K562 (cell line): ENCODE measurements around the gene CD151.
A peak's percentile ranks its signal among the peaks of the same experiment; 100 is the strongest.

Experiments
- ARNT ChIP-seq, 2 experiments: fragments of 450-650 bp; IDR thresholded peaks; 2 replicates each; pipeline ENCODE4 v1.6.1; 2016; ENCODE audit warnings: mild to moderate bottlenecking in 1 of 2
- POLR2AphosphoS5 ChIP-seq: IDR thresholded peaks from 2 replicates; pipeline ENCODE4 v1.6.1; 2011; ENCODE audit warnings: mild to moderate bottlenecking, low read depth, low read length, moderate library complexity; ENCODE audit not compliant: control insufficient read depth, insufficient read depth
- RAD21 ChIP-seq, 2 experiments: fragments of 250-450 bp in 1 of 2; fragments of 450-650 bp in 1 of 2; sonication (Bioruptor Pico) in 1 of 2; formaldehyde crosslinking in 1 of 2; IDR thresholded peaks in 1 of 2; conservative IDR thresholded peaks in 1 of 2; 2 replicates each; pipeline versions ENCODE4 v1.4.0 to v1.8.0; 2020 to 2022; ENCODE audit warnings: mild to moderate bottlenecking in 2 of 2, moderate library complexity in 1 of 2
- RNF2 ChIP-seq: sonication (generic); IDR thresholded peaks from 2 replicates; pipeline ENCODE4 v1.6.1; 2016
- SP1 ChIP-seq: sonication (generic); formaldehyde crosslinking; IDR thresholded peaks from 2 replicates; pipeline ENCODE4 v1.8.1; 2022; ENCODE audit warnings: mild to moderate bottlenecking, missing genetic modification reagents
- TAF1 ChIP-seq: IDR thresholded peaks from 2 replicates; pipeline ENCODE4 v1.6.1; 2011; ENCODE audit warnings: mild to moderate bottlenecking, low read length, moderate library complexity; ENCODE audit not compliant: insufficient read depth, control insufficient read depth, severe bottlenecking; ENCODE audit errors: extremely low read depth
- TARDBP ChIP-seq: fragments of 450-650 bp; IDR thresholded peaks from 2 replicates; pipeline ENCODE4 v1.6.1; 2016

DNA sequence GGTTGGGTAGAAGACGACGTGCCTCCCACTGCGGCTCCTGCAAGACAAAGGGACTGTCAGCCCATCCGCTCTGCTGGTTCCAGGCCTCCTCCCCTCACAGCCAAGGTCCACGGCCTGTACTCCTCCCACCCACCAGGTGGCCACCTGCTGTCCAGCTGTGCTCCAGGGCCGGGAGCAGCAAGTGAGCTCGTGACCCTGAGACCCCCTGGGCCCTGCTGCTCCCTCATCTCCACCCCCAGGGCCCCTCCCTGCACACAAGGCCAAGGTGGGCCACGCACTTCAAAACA lies 37.3 kb downstream of the CD151 start:
- no peak for TF ChIP-seq TARDBP
- TF ChIP-seq TAF1, result no peak
- TF ChIP-seq SP1, result no peak
- peak in 1 of 2 experiments; percentile 17; a peak in 1 of 4 replicates for TF ChIP-seq RAD21 (CRISPR knock-in tag; conservative IDR thresholded peaks at IDR 0.05 in 1 of 2, IDR thresholded peaks at IDR 0.05 in 1 of 2)
- TF ChIP-seq RNF2, result no peak
- TF ChIP-seq ARNT (IDR thresholded peaks at IDR 0.05), result no peak
- no peak for TF ChIP-seq POLR2AphosphoS5
